ENCODE results near the gene GRIK1.

GRIK1 gene

GRCh38 chr21:29711236-29711635 lies 228.6 kb downstream of the GRIK1 start:
- DNase-seq: no peak

DNA sequence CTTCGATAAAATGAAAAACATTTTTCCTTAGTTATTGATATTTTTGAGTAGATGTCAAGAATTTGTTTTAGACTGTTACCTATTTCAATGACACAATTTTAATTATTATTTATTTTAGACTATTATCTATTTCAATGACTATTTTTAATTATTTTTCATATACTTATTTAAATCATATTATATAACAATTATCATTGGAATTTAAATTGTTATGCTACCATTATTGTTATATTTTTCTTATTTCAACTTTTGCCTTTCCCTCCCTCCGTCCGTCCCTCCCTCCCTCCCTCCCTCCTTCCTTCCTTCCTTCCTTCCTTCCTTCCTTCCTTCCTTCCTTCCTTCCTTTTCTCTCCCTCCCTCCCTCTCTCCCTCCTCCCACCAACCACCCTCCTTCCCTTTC lies 229.3 kb downstream of the GRIK1 start:
- no peak for DNase-seq

GRCh38 chr21:29708401-29708800 lies 231.4 kb downstream of the GRIK1 start:
- no peak for DNase-seq

DNA sequence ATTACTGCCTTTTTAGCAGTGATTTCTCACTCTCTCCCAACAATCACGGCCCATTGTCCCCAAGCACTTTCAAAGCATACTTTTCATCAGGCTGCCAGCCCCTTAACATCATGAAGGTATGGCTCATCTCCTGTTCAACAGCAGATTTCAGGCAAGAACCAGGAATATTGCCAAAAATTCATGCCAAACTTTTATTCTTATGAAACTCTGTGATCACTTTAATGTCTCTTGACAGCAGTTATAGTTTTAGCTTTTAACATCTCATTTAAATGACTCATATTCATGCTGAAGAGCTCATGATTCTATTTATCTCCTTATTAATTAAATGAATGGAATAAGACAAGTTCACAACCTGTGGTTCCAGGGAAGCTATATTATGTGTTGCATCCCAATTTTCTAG lies 235.1 kb downstream of the GRIK1 start:
- DNase-seq: no peak

- no peak for DNase-seq
Observed at GRCh38 chr21:29701676-29702075, 238.1 kb downstream of the GRIK1 start.

GRCh38 chr21:29697555-29698193 lies 242.1 kb downstream of the GRIK1 start:
- DNase-seq: no peak

DNA sequence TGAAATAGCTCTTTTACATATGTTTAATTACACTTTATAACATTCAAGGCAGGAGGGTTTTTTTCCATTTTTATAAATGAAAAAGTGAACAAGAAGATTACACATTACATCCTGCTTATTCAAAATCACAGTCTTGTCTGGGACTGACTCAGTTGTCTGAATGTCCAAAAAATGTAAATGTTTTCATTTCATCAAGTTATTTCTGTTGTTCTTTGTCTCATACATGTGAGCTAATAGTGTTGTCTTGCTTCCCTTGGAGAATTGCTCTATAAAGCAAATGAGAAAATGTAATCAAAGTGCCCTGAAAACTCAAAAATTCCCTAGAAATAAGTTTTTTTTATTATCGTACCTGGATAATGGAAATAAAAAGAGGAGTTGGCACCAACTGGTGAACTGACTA lies 242.9 kb downstream of the GRIK1 start:
- DNase-seq: no peak

- no peak for DNase-seq
Observed at GRCh38 chr21:29691616-29692491, 247.9 kb downstream of the GRIK1 start.

- DNase-seq: no peak
Observed at GRCh38 chr21:29689753-29690152, 250.0 kb downstream of the GRIK1 start.

- DNase-seq: no peak
Observed at GRCh38 chr21:29684106-29684505, 255.7 kb downstream of the GRIK1 start.

DNA sequence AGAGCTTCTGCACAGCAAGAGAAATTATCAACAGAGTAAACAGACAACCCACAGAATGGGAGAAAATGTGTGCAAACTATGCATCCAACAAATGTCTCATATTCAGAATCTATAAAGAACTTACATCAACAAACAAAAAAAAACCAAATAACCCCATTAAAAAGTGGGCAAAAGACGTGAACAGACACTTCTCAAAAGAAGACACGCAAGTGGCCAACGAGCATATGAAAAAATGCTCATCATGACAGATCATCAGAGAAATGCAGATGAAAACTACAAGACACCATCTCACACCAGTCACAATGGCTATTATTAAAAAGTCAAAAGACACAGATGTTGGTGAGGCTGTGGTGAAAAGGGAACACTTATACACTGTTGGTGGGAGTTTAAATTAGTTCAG lies 257.0 kb downstream of the GRIK1 start:
- DNase-seq: no peak

GRCh38 chr21:29680273-29680672 lies 259.5 kb downstream of the GRIK1 start:
- no peak for DNase-seq

DNA sequence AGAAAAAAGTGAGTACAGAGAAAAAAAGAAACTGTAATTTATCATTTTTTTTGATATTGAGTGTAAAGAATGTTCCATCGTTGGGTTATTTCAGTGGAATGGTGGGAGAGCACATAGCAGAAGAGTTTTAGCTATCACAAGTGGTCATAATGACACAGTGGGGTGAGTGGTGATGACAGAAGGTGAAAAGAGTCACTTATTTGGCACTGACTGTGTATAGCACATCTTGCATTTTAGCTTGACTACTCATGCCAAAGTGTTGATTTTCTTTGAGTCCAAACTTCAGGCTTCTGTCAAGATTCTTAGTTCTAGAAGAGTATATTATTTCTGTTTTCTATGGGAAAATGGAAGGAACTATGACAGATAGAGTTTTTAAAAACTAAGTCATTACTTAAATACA lies 261.2 kb downstream of the GRIK1 start:
- DNase-seq: no peak

DNA sequence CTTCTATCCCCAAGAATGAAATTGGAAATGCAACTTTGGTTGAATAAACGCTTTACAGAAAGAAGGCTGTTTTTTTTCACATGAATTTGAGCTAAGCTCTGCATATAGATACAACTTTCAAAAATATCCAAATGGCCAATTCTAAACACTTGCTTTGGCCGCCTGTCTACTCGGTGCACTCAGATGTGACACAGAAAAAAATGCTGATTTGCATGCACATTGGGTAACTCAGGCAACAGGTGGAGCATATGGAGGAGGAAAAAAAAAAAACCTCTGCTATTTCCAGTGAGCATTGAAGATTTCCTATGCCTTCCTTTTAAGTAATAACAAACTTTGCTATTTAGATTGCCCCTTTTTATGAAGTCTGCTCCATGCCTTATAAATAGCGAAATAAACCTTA lies 262.5 kb downstream of the GRIK1 start:
- DNase-seq: no peak

DNA sequence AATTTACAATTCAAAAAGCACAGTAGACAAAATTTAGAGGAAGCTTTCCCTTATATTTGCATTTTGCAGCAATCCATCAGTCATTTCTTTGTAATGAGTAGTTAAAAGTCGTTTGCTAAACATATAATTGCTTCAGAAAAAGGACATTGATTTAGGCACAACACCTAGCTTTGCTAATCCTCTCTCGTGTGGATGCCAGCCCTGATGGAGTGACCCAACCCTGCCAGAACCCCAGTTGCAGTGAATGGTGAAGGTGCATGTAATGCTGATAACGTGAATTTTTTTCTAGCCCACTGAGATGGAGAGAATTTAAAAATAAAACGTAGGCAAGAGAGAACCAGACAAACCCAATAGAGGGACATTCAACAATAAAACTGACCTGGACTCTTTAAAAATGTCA lies 263.4 kb downstream of the GRIK1 start:
- no peak for DNase-seq

DNA sequence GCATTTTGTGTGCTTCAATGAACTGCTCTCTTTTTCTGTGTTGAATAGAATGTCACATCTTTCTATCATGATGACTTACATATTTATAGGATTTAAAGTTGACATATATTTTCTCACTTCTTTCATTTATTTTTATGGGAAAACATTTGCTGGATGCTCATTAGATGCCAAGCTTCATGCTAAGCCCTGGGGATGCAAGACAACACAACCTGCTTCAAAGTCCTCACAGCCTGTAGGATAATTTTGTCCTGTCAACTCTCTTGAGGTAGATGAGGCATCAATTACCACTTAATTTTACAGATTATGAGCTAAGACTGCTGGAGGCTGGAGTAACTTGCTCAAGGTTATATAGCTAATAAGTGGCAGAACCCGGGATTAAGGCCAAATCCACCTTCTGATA lies 264.3 kb downstream of the GRIK1 start:
- DNase-seq: no peak

DNA sequence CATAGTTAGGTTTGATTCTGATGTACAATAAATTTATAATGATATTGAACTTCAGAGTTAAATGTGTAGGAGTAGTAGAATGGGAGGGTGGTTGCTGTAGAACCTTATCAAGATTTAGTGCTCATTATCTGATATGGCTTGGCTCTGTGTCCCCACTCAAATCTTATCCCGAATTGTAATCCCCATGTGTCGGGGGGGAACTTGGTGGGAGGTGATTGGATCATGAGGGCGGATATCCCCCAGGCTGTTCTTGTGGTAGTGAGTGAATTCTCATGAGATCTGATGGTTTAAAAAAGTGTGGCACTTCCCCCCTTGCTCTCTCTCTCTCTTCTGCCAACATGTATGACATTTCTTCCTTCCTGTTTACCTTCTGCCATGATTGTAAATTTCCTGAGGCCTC lies 265.5 kb downstream of the GRIK1 start:
- no peak for DNase-seq

DNA sequence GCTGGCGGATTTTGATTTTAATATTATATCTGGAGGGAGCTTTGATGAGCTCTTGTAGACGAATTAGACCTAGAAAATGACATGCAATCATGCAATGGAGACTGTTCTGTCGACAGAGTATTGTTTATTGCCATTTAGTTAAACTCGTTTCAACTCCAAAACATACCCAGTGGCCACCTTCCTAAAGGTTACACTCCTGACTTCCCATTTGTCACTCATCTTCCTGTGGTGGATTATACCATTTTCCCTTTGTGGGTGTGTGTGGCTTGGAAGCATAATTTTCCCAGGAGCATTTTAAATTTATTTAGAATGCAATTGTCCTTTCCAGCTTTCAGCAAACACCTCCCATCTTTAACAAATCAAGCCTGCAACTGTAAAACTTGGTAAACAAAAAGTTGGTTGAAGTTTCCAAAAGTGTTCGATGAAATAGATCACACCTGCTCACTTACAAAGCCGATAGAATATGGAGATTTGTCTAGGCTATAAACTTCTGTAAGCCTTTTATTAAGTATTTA lies 266.6 kb downstream of the GRIK1 start:
- no peak for DNase-seq

- no peak for DNase-seq
Observed at GRCh38 chr21:29671728-29672127, 268.1 kb downstream of the GRIK1 start.

DNA sequence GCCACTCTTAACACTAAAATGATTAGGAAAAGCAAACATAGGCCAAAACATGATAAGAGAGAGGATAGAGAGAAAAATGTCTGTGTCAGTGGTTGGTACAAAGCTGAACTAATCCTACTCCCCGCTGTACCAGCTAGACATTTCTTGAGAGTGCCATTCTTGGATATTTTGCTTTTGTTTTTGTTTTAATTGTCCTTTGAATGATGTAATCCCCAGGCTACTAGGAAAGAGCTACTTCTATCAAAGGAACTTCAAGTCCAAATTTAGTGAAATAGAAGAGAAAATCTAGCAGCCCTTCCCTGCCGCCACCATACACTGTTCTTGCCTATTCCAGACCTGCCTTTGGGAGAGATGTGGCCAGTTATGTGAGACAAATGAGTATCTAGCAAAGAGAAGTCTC lies 269.6 kb downstream of the GRIK1 start:
- no peak for DNase-seq

- DNase-seq: no peak
Observed at GRCh38 chr21:29669416-29669815, 270.4 kb downstream of the GRIK1 start.

- DNase-seq: no peak
Observed at GRCh38 chr21:29667651-29668050, 272.1 kb downstream of the GRIK1 start.

DNA sequence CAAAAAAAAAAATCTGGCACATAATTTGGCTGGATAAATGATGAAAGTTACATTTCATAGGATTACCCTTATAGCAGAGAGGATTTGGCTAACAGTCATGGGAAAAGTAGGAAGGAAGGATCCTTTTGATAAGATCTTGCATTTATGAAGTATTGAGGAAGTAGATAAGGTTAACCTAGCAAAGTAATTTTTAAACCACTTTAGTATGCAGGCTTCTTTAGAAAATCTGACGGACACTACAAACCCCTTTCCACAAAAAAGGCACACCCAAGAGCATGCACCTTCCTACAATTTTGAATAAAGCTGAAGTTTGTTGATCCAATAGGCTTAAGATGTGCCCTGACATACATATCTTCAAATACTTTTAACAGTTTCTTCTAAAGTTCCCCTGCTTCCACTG lies 275.2 kb downstream of the GRIK1 start:
- DNase-seq: no peak

GRCh38 chr21:29661672-29662442 lies 277.9 kb downstream of the GRIK1 start:
- DNase-seq: no peak
